HG02763 (cell line): ENCODE measurements around the gene GHRL.
A peak's percentile ranks its signal among the peaks of the same experiment; 100 is the strongest.

ENCODE experiments used
- ATAC-seq: cut with Tn5 transposase; IDR thresholded peaks from one replicate; pipeline ENCODE4 v1.9.1; 2021; ENCODE audit warnings: mild to moderate bottlenecking, moderate library complexity; ENCODE audit not compliant: unreplicated experiment

Gene GHRL

GRCh38 chr3:10292505-10293419, at the start of gene GHRL:
Gene GHRL (minus strand): TSS chr3:10292947. CDS start chr3:10290180, 2,767 bp downstream.
- ATAC-seq, result peak; percentile 65

GRCh38 chr3:10341901-10342398, 49.2 kb upstream of the GHRL start:
- ATAC-seq, result no peak

DNA sequence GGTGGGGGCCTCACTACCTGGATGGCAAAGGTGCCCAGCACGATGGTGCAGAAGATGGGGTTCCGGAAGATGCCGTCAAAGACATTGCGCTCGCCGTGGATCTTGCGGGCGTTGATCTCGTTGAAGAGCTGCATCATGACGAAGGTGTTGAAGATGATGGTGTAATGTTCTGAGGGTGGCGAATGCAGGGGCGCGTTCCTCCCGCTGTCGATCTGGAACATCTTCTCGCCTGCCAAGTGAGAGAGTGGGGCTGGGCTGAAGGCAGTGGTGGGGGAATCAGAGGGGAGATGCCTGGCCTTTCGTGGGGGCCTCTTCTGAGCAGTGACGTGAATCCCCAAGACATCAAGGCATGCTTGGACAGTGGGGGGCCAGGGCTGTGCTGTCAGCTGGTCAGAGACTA, 47.7 kb upstream of the GHRL start:
- ATAC-seq, result no peak

- ATAC-seq, result no peak
Measured at GRCh38 chr3:10340046-10340445, 47.3 kb upstream of the GHRL start.

- no peak for ATAC-seq
Measured at GRCh38 chr3:10339376-10339955, 46.7 kb upstream of the GHRL start.

DNA sequence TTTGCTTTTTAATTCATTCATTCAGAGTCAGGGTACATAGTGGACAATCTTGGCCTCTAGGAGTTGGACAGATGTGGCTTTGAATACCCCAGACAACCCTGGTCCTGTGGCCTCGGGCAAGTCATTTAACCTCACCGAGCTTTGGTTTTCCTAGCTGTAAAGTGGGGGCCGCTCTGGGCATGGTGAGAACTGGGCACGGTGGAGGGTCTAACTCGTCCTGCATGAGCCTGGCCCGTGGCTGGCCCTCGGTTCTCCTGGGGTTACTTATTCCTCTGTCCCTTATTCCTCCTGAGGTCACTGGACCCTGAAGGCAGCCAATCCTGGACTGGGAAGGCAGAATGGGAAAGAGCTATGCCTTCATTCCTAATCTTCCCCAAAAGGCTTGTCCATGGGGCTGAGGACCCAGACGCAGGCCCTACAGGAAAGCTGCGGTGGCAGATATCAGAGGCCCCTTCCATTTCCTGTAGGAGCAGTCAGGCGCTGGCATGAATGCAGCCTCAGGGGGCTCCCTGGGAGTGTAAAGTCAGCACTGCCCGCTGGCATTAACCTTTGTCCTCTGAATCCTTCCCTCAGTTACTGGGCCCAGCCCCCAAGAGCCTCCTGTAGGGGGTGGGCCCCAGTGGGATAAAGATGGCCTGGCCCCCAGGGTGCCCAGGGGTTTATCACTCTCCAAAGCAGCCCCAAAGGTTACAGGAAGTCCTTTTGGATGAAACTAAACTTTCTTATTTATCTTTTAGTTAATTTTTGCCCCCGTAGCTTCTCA, 46.0 kb upstream of the GHRL start:
- no peak for ATAC-seq

GRCh38 chr3:10338164-10338470, 45.4 kb upstream of the GHRL start:
- no peak for ATAC-seq

- no peak for ATAC-seq
Measured at GRCh38 chr3:10337323-10338163, 44.8 kb upstream of the GHRL start.

DNA sequence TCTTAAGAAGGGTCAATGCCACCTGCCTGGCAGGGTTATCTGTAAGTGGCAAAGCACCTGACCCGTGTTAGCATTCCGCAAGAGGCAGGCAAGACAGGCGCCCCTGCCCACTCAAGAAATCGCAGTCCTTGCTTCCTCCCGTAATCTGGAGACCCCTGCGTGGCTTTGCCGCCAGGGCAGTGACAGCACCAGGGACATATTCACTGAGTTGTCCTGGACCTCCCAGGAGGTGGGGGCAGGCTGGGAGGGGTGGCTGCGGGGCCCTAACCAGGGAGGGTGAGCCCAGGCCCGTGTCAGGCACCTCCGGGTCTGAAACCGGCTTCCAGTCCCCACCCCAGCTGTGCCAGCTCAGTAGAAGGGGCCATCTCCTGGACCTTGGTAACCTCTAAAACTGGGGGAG, 44.0 kb upstream of the GHRL start:
- no peak for ATAC-seq

DNA sequence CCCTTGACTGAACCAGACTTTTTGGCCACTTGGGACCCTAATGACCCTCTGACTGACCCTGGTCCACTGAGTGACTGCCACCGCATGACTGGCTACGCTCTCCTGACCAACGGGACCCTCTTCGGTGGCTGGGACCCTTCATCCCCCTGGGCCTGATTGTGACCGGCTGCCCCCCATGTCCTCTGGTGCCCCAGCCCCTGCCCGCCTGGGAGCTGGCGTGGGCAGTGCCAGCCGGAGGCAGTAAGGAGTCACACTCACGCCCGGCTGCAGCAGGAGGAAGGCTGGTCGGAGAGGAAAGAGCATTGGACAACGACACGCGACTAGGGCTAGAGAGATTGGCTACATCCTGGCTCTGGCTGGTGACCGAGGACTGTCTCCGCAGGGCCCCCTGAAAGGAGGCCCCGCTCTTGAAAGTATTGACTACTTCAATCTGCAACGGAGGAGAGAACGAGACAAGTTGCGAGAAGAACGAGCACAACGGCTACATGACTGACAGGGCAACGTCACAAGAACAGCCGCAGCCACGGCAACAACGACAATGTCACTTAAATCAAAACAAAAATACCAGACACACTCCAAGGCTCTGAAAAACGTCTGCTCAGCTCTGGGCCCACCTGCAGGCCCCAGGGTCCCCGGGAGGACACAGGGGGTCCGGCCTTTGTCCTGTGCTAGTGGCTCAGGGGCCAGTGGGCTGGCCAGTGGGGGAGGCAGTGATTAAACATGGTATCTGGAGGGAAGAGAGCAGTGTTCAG, 43.3 kb upstream of the GHRL start:
- no peak for ATAC-seq

GRCh38 chr3:10335190-10335738, 42.5 kb upstream of the GHRL start:
- no peak for ATAC-seq

DNA sequence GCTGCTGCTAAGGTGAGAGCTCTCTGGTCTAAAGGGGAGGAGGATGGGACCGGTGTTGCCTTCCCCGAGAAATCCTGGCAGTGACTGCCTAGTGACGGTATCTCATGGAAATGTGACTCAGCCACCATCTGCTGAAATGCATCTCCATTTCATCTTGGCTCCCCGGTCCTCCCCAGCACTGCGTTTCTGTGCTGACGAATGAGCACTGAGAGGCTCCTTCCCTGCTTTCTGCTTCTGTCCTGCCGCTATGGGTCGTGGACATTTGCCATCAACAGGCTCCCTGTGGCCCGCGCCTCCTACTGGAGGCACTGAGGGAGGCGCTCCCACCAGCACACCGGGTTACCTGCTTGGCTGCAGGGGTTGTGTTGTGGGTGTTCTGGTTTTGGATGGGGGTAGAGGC, 41.7 kb upstream of the GHRL start:
- no peak for ATAC-seq

DNA sequence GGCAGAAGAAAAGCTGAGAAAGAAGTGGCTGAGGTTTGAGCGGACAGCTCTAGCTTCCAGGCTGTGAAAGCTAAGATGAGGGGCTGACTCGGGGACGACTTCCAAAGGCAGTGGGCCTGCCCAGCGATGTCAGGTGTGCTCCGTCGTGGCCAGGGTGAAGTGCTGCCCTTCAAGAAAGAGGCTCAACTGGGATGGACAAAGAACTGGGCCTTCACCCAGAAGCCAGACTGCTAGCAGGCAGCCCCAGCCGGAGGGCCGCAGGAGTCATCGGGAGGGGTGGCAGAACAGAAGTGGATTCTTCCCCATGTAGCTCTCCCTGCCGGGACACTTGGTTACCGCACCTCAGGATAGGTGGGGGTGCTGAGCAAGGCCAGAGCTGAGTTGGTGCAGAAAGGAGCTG, 41.3 kb upstream of the GHRL start:
- no peak for ATAC-seq

DNA sequence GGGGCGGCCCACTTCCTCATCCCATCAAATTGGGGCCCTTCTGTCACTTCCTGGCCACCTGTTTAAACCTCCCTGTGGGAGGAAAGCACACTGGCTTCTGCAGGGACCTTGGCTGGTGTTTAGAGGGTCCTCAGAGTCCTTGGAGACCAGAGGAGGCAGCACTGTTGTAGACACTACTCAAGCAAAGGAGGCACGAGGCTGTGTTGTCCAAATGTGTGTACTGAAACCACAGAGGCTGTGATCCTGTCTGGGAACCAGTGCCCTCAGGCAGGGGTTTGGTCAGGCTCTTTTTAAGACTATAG, 40.6 kb upstream of the GHRL start:
- ATAC-seq, result no peak

DNA sequence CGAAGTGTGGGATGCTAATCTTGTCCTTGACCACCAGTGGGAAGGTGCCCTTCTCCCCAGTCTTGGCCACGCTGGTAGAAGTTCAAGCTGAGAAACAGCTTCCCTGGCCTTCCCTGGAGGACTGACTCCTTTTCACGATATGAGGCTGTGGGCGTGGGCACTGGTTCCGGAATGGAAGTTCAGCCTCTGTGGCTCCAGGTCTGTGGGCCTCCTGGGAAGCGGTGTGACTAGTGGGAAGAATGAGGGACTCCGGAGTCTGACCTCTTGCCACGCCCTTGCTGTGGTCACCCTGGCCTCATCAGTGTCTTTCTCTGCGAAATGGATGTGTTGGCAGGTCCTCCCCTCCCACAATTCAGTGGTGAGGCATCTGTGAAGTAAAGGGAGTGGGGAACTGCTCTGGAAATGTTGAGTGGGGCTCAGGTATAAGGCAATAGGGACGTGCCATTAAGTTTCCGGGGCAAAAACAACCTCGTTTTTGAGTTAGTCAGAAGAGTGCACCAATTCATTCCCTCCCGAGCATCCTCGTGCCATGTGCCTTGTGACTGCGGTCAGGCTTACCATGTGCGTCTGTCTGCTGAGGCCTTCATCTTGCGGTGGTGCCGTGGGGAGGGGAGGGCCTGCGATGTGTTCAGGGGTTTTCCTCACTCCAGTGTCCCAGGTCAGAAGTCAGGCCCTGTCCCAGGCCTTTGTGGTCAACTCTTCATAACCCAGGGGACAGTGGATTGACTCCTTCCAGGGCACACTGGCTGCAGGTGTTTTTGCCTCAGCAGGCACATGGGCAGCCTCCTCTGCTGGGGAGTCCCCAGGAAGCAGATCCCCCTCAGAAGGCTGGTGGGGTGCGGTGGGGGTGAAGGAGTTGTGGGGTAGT, 40.0 kb upstream of the GHRL start:
- ATAC-seq, result no peak

DNA sequence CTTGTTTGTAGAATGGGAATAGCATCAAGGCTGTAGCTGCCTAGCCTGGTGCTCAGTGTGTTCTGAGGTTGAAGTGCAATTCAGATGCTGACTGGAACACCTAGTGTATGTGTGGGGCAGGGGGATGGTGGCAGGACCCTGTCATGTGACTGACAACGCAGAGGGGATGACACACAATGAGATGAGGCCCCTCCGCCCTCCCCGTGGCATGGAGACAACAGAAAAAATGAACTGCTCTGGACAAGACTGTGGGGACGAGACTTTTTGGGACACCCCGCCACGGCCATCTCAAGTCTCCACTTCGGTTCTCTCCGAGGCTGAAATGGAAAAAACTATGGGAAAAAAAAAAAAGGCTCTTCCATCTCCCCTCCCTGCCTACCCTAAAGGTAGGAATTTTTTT, 38.6 kb upstream of the GHRL start:
- ATAC-seq, result no peak

DNA sequence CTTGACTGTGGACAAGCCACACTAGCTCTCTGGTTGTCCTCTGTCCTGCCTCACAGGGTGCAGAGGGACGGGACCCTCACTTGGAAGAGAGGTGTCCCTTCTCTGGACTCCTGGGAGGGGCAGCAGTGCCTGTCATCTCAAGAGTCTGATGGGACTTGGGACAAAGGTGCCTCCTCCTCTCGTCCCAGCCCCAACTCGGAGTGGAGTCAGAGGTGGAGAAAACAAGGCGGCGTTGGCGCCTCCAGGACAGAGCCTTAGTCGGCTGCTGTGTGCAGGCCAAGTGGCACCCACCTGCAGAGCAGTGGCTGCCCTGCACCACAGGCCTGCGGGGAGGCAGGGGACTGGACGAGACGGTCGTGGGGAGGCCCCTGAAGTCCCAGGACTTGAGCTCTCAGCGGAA, 37.6 kb upstream of the GHRL start:
- ATAC-seq, result no peak

GRCh38 chr3:10329495-10330015, 36.8 kb upstream of the GHRL start:
- no peak for ATAC-seq
